Gastroesophageal sphincter (tissue), 4 donors: Measurements from ENCODE around the gene OTOG. TPM values are rescaled to one million over a fixed set of nuclear protein-coding genes. Genes with fewer than 3 reads are reported as not detected.
"Not testable (repeated sequence)": the region's sequence is repeated elsewhere in the genome, so short reads cannot be mapped to it uniquely, and the experiment has no call there.

Source experiments
- ATAC-seq: fragments of 150-250 bp; one replicate; pipeline ENCODE4 v1.9.1; 2016; ENCODE audit warnings: mild to moderate bottlenecking, moderate library complexity
- H3K27ac ChIP-seq, 4 donors: fragments of 200-600 bp; sonication (generic) in 3 of 4; 1 replicate in 3 of 4; 2 replicates in 1 of 4; pipeline ENCODE4 v1.5.1; 2016 to 2019
- H3K27me3 ChIP-seq: fragments of 200-600 bp; sonication (generic); one replicate; pipeline ENCODE4 v1.5.1; 2019
- H3K36me3 ChIP-seq, 2 donors: fragments of 200-600 bp; sonication (generic); one replicate each; pipeline ENCODE4 v1.5.1; 2019; ENCODE audit warnings: control low read depth in 1 of 2
- H3K4me1 ChIP-seq, 3 donors: fragments of 200-600 bp; sonication (generic); 1 replicate in 2 of 3; 2 replicates in 1 of 3; pipeline ENCODE4 v1.5.1; 2016 to 2019; ENCODE audit warnings: control low read depth in 2 of 3
- H3K4me3 ChIP-seq, 2 donors: fragments of 200-600 bp; sonication (generic); one replicate each; pipeline ENCODE4 v1.5.1; 2019; ENCODE audit warnings: mild to moderate bottlenecking in 1 of 2, moderate library complexity in 1 of 2
- H3K9me3 ChIP-seq, 3 donors: fragments of 200-600 bp; sonication (generic); one replicate each; pipeline ENCODE4 v1.5.1; 2017 to 2019; ENCODE audit warnings: control low read depth in 2 of 3
- CTCF ChIP-seq, 4 experiments: fragments of 200-600 bp in 2 of 4; fragments of 450-650 bp in 2 of 4; sonication (generic) in 1 of 4; IDR thresholded peaks; one replicate each; pipeline ENCODE4 v1.5.1; 2017 to 2019; ENCODE audit warnings: antibody characterized with exemption in 4 of 4, mild to moderate bottlenecking in 2 of 4, moderate library complexity in 2 of 4
- EP300 ChIP-seq: sonication (generic); formaldehyde crosslinking; IDR thresholded peaks from one replicate; pipeline ENCODE4 v1.6.1; 2017; ENCODE audit warnings: antibody characterized with exemption, mild to moderate bottlenecking
- POLR2A ChIP-seq, 2 donors: fragments of 450-650 bp; IDR thresholded peaks; one replicate each; pipeline ENCODE4 v1.6.1; 2017; ENCODE audit warnings: antibody characterized with exemption in 2 of 2, mild to moderate bottlenecking in 2 of 2, moderate library complexity in 1 of 2
- POLR2AphosphoS5 ChIP-seq: sonication (generic); formaldehyde crosslinking; IDR thresholded peaks from one replicate; pipeline ENCODE4 v1.6.1; 2017; ENCODE audit warnings: antibody characterized with exemption
- WGBS, 2 donors: methylation state at CpG; one replicate each; pipeline ENCODE4 v1.1.5; 2018; ENCODE audit warnings: low coverage in 1 of 2; 5-methylcytosine and 5-hydroxymethylcytosine counted together
- total RNA-seq, 4 donors: library from RNA; depleted of rRNA; stranded (reverse); fragments of >200 nt; gene quantifications; one replicate each; pipeline ENCODE4 v1.1.0, GENCODE V29; 2016

The OTOG gene
- total RNA-seq, 4 donors from 2014 or later: not detected

- 67 to 68% methylated on average over 1 to 7 of the region's 13 CpGs for WGBS, 2 donors
- no peak for ATAC-seq
- Histone ChIP-seq H3K36me3 (no peaks in the 10 kb centered on the region), H3K27me3 (peaks cover 37% of the 10 kb centered on the region), H3K27ac (no peak overlapping the region), H3K4me1 (no peaks in the 10 kb centered on the region), H3K9me3 (no peaks in the 10 kb centered on the region), H3K4me3 (no peak overlapping the region)
- no peak for TF ChIP-seq POLR2AphosphoS5
- no peak for TF ChIP-seq EP300
- no peak for TF ChIP-seq POLR2A (IDR thresholded peaks at IDR 0.05)
- no peak for TF ChIP-seq CTCF (IDR thresholded peaks at IDR 0.05)
These were observed 64.6 kb downstream of the OTOG start for GRCh38 chr11:17611503-17612220.

- H3K4me3 ChIP-seq: no peak overlapping the region
- peaks cover 37% of the 10 kb centered on the region for H3K27me3 ChIP-seq
- no peak for TF ChIP-seq EP300
- no peak for TF ChIP-seq POLR2AphosphoS5
- TF ChIP-seq CTCF (IDR thresholded peaks at IDR 0.05): no peak
- TF ChIP-seq POLR2A (IDR thresholded peaks at IDR 0.05): no peak
- H3K9me3 ChIP-seq: no peaks in the 10 kb centered on the region
- H3K4me1 ChIP-seq: no peaks in the 10 kb centered on the region
- no peak overlapping the region for H3K27ac ChIP-seq
- ATAC-seq: no peak
- no peaks in the 10 kb centered on the region for H3K36me3 ChIP-seq
- WGBS, 2 donors: 69 to 82% methylated on average over 2 to 4 of the region's 18 CpGs
These were observed 65.4 kb downstream of the OTOG start for GRCh38 chr11:17612221-17613188.

- Histone ChIP-seq H3K9me3 (peaks cover 0 to 5% (median 0%) of the 10 kb centered on the region in 3 donors), H3K27me3 (peaks cover 37% of the 10 kb centered on the region), H3K27ac (no peak overlapping the region), H3K4me3 (no peak overlapping the region), H3K36me3 (no peaks in the 10 kb centered on the region), H3K4me1 (no peaks in the 10 kb centered on the region)
- ATAC-seq: no peak
- TF ChIP-seq EP300: no peak
- no peak for TF ChIP-seq POLR2A (IDR thresholded peaks at IDR 0.05)
- no peak for TF ChIP-seq POLR2AphosphoS5
- TF ChIP-seq CTCF (IDR thresholded peaks at IDR 0.05): no peak
- 70 to 95% methylated on average over 1 to 4 of the region's 5 CpGs for WGBS, 2 donors
These were observed 66.4 kb downstream of the OTOG start for GRCh38 chr11:17613428-17613962.

- WGBS, 2 donors: 82 to 85% methylated on average over 5 of the region's 5 CpGs
- Histone ChIP-seq H3K36me3 (no peaks in the 10 kb centered on the region), H3K9me3 (peaks cover 0 to 10% (median 0%) of the 10 kb centered on the region in 3 donors), H3K27ac (no peak overlapping the region), H3K4me3 (no peak overlapping the region), H3K4me1 (no peaks in the 10 kb centered on the region), H3K27me3 (peaks cover 41% of the 10 kb centered on the region)
- no peak for ATAC-seq
- no peak for TF ChIP-seq POLR2AphosphoS5
- no peak for TF ChIP-seq EP300
- no peak for TF ChIP-seq POLR2A (IDR thresholded peaks at IDR 0.05)
- TF ChIP-seq CTCF (IDR thresholded peaks at IDR 0.05): no peak
These were observed 66.9 kb downstream of the OTOG start for GRCh38 chr11:17613983-17614382.

GRCh38 chr11:17622711-17623110, 75.7 kb downstream of the OTOG start:
- H3K4me3 ChIP-seq, H3K36me3 ChIP-seq, ATAC-seq, H3K27ac ChIP-seq, H3K4me1 ChIP-seq: not testable (repeated sequence)
- Histone ChIP-seq H3K27me3 (peaks cover 13% of the 10 kb centered on the region), H3K9me3 (peaks cover 0 to 55% (median 0%) of the 10 kb centered on the region in 3 donors)
- WGBS, 2 donors: 82 to 91% methylated on average over 4 of the region's 4 CpGs
